Mesothelial cell of epicardium (in vitro differentiated cells): Measurements from ENCODE around the gene ARSI. TPM values are rescaled to one million over a fixed set of nuclear protein-coding genes. Genes with fewer than 3 reads are reported as not detected.

ENCODE experiments used
- DNase-seq, 2 experiments: peaks; one replicate each; pipeline ENCODE4 v3.0.0; 2021; ENCODE audit warnings: low spot score in 2 of 2; ENCODE audit not compliant: unreplicated experiment in 2 of 2
- H3K27ac Mint-ChIP-seq: 2 replicates; pipeline ENCODE4 v1.8.0; 2021; ENCODE audit warnings: mixed read lengths
- H3K27me3 Mint-ChIP-seq: 2 replicates; pipeline ENCODE4 v1.8.0; 2021; ENCODE audit warnings: low read depth, mixed read lengths
- H3K36me3 Mint-ChIP-seq: 2 replicates; pipeline ENCODE4 v1.8.0; 2021; ENCODE audit warnings: mixed read lengths
- H3K4me1 Mint-ChIP-seq: 2 replicates; pipeline ENCODE4 v1.8.0; 2021; ENCODE audit warnings: mixed read lengths
- H3K4me3 Mint-ChIP-seq: 2 replicates; pipeline ENCODE4 v1.8.0; 2021; ENCODE audit warnings: mild to moderate bottlenecking, moderate library complexity, mixed read lengths
- H3K9me3 Mint-ChIP-seq: 2 replicates; pipeline ENCODE4 v1.8.0; 2021; ENCODE audit warnings: mixed read lengths
- CTCF ChIP-seq: fragments of 200-600 bp; sonication (generic); IDR thresholded peaks from one replicate; pipeline ENCODE4 v1.5.0; 2021; ENCODE audit warnings: antibody characterized with exemption; ENCODE audit not compliant: unreplicated experiment
- total RNA-seq: library from RNA; stranded (reverse); gene quantifications from 3 replicates; pipeline ENCODE4 v1.2.1, GENCODE V29; 2021

Gene ARSI
- total RNA-seq, 1 donor from 2014 or later = 18.8 TPM

- Mint-ChIP-seq H3K9me3 (no peaks in the 10 kb centered on the region), H3K27me3 (peaks cover 9% of the 10 kb centered on the region), H3K4me1 (peaks cover 27% of the 10 kb centered on the region), H3K27ac (peak overlapping the region; percentile 77), H3K4me3 (peak overlapping the region; percentile 70), H3K36me3 (no peaks in the 10 kb centered on the region)
- TF ChIP-seq CTCF = no peak
- no peak for DNase-seq
Observed at GRCh38 chr5:150298701-150299451, 3.8 kb downstream of the ARSI start.

GRCh38 chr5:150297934-150298595 lies 4.6 kb downstream of the ARSI start:
- Mint-ChIP-seq H3K4me3 (no peak overlapping the region), H3K36me3 (no peaks in the 10 kb centered on the region), H3K4me1 (peaks cover 24% of the 10 kb centered on the region), H3K27me3 (peaks cover 9% of the 10 kb centered on the region), H3K27ac (no peak overlapping the region), H3K9me3 (no peaks in the 10 kb centered on the region)
- no peak for TF ChIP-seq CTCF
- no peak for DNase-seq

GRCh38 chr5:150297236-150297890 lies 5.3 kb downstream of the ARSI start:
- no peak overlapping the region for H3K27ac Mint-ChIP-seq
- H3K9me3 Mint-ChIP-seq = no peaks in the 10 kb centered on the region
- peaks cover 8% of the 10 kb centered on the region for H3K27me3 Mint-ChIP-seq
- TF ChIP-seq CTCF = no peak
- peaks cover 24% of the 10 kb centered on the region for H3K4me1 Mint-ChIP-seq
- no peak overlapping the region for H3K4me3 Mint-ChIP-seq
- H3K36me3 Mint-ChIP-seq = no peaks in the 10 kb centered on the region
- DNase-seq = no peak

- DNase-seq = no peak
Observed at GRCh38 chr5:150296496-150296895, 6.2 kb downstream of the ARSI start.

More at GRCh38 chr5:150296496-150296895, 6.2 kb downstream of the ARSI start:
- H3K36me3 Mint-ChIP-seq = no peaks in the 10 kb centered on the region
- H3K4me3 Mint-ChIP-seq = no peak overlapping the region
- no peaks in the 10 kb centered on the region for H3K9me3 Mint-ChIP-seq
- peaks cover 23% of the 10 kb centered on the region for H3K4me1 Mint-ChIP-seq
- no peak for TF ChIP-seq CTCF
- H3K27me3 Mint-ChIP-seq = peaks cover 5% of the 10 kb centered on the region
- no peak overlapping the region for H3K27ac Mint-ChIP-seq
